HG03175 (cell line): ENCODE measurements around the gene FBXL12.
"Not testable (repeated sequence)": the region's sequence is repeated elsewhere in the genome, so short reads cannot be mapped to it uniquely, and the experiment has no call there.

Source experiments
- ATAC-seq: cut with Tn5 transposase; IDR thresholded peaks from one replicate; pipeline ENCODE4 v1.9.1; 2021; ENCODE audit warnings: mild to moderate bottlenecking, moderate library complexity; ENCODE audit not compliant: unreplicated experiment

Gene FBXL12

GRCh38 chr19:9818734-9819595 is at the start of gene FBXL12:
Gene FBXL12, minus strand, starts transcription at chr19:9819079. Its CDS starts 266 bp downstream, at chr19:9818813.
- ATAC-seq: peak; percentile 88

GRCh38 chr19:9865732-9866501 is 47.0 kb upstream of the FBXL12 start:
- ATAC-seq: no peak

GRCh38 chr19:9863759-9864158 is 44.9 kb upstream of the FBXL12 start:
- ATAC-seq: no peak

GRCh38 chr19:9862938-9863337 is 44.1 kb upstream of the FBXL12 start:
- no peak for ATAC-seq

- no peak for ATAC-seq
Measured at GRCh38 chr19:9861503-9861902, 42.6 kb upstream of the FBXL12 start.

- ATAC-seq: no peak
Measured at GRCh38 chr19:9860407-9860806, 41.5 kb upstream of the FBXL12 start.

GRCh38 chr19:9858766-9859165 is 39.9 kb upstream of the FBXL12 start:
- ATAC-seq: no peak

- ATAC-seq: no peak
Measured at GRCh38 chr19:9857920-9858746, 39.3 kb upstream of the FBXL12 start.

GRCh38 chr19:9857076-9857721 is 38.3 kb upstream of the FBXL12 start:
- ATAC-seq: no peak

GRCh38 chr19:9856609-9857008 is 37.7 kb upstream of the FBXL12 start:
- no peak for ATAC-seq

- ATAC-seq: no peak
Measured at GRCh38 chr19:9854282-9854846, 35.5 kb upstream of the FBXL12 start.

- ATAC-seq: no peak
Measured at GRCh38 chr19:9850235-9850959, 31.5 kb upstream of the FBXL12 start.

GRCh38 chr19:9849791-9850190 is 30.9 kb upstream of the FBXL12 start:
- ATAC-seq: no peak

GRCh38 chr19:9848762-9849161 is 29.9 kb upstream of the FBXL12 start:
- ATAC-seq: no peak

GRCh38 chr19:9848060-9848459 is 29.2 kb upstream of the FBXL12 start:
- no peak for ATAC-seq

- ATAC-seq: no peak
Measured at GRCh38 chr19:9847087-9847671, 28.3 kb upstream of the FBXL12 start.

GRCh38 chr19:9843626-9844273 is 24.9 kb upstream of the FBXL12 start:
- ATAC-seq: not testable (repeated sequence)

GRCh38 chr19:9842834-9843625 is 24.2 kb upstream of the FBXL12 start:
- ATAC-seq: no peak
